A549 (cell line): ENCODE results near the gene RAPGEF5.

Source experiments
- NFE2L2 ChIP-seq: fragments of 150-350 bp; conservative IDR thresholded peaks from 2 replicates; pipeline ENCODE4 v1.6.1; 2014; ENCODE audit warnings: low read length
- POLR2A ChIP-seq: IDR thresholded peaks from 2 replicates; pipeline ENCODE4 v1.6.1; 2012; ENCODE audit warnings: mild to moderate bottlenecking, low read length
- RAD21 ChIP-seq, 2 experiments: fragments of >200 bp in 1 of 2; sonication (Bioruptor Twin) in 1 of 2; formaldehyde crosslinking in 1 of 2; IDR thresholded peaks in 1 of 2; conservative IDR thresholded peaks in 1 of 2; 2 replicates in 1 of 2; 3 replicates in 1 of 2; pipeline ENCODE4 v1.6.1; 2012 to 2018; ENCODE audit warnings: inconsistent platforms in 1 of 2
- TF ChIP-seq, protein P1 (sequence below): fragments of >200 bp; sonication (Bioruptor Twin); formaldehyde crosslinking; IDR thresholded peaks from 3 replicates; pipeline ENCODE4 v1.5.1; 2016

DNA sequence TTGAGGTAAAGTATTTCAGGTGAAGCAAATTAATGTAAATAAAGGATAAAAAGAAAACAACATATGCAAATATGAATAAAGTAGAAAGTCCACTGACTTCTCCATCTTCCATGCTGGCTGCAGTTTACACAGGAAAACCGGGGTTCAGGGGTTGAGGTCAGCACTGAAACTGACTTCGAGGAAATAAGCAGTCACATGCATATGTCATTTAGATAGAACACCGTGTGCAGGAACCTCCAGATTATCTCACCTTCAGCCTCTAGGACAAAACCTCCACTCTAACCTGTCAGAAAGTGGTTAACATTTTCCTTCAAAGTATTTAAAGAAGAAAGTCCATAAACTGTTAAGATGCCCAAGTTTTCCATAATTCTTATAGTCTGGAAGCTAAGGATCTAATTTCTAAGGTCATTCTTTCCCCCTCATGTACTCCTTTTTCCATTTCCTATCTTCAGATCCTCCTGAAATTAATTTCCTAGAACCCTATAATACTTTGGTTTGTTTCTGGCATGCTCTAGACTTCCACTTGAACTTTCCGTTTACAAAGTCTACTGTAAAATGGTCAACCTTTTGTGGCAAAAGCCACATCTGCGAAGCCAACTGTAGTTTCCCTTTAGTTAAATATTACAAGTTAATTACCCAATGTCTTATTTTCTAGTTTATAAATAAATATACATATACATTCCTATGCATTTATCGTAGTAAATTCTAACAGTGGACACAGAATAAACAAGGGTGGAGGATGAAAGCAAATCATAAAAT lies 173.3 kb downstream of the RAPGEF5 start:
- TF ChIP-seq RAD21 (conservative IDR thresholded peaks at IDR 0.05 in 1 of 2, IDR thresholded peaks at IDR 0.05 in 1 of 2): no peak
- TF ChIP-seq, protein P1, sequence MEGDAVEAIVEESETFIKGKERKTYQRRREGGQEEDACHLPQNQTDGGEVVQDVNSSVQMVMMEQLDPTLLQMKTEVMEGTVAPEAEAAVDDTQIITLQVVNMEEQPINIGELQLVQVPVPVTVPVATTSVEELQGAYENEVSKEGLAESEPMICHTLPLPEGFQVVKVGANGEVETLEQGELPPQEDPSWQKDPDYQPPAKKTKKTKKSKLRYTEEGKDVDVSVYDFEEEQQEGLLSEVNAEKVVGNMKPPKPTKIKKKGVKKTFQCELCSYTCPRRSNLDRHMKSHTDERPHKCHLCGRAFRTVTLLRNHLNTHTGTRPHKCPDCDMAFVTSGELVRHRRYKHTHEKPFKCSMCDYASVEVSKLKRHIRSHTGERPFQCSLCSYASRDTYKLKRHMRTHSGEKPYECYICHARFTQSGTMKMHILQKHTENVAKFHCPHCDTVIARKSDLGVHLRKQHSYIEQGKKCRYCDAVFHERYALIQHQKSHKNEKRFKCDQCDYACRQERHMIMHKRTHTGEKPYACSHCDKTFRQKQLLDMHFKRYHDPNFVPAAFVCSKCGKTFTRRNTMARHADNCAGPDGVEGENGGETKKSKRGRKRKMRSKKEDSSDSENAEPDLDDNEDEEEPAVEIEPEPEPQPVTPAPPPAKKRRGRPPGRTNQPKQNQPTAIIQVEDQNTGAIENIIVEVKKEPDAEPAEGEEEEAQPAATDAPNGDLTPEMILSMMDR: no peak
- TF ChIP-seq NFE2L2: no peak
- no peak for TF ChIP-seq POLR2A
